OCI-LY3 (cell line): ENCODE measurements around the gene COQ8A.

ENCODE experiments used
- H2AFZ ChIP-seq: fragments of 200-600, 300-600 bp; shearing (Covaris generic); 2 replicates; pipeline ENCODE4 v1.6.0; 2014; ENCODE audit warnings: antibody characterized with exemption, low read depth, low read length
- H3K27ac ChIP-seq: fragments of 200-600, 300-600 bp; sonication (generic); 2 replicates; pipeline ENCODE4 v1.5.1; 2014; ENCODE audit warnings: mild to moderate bottlenecking, low read length, moderate library complexity, mixed read lengths
- H3K27me3 ChIP-seq: fragments of 200-600, 300-600 bp; sonication (generic); 2 replicates; pipeline ENCODE4 v1.6.1; 2014; ENCODE audit warnings: low read depth, low read length, mixed read lengths
- H3K36me3 ChIP-seq: fragments of 200-600, 300-600 bp; sonication (generic); replicated peaks from 2 replicates; pipeline ENCODE3; 2014; ENCODE audit warnings: low read depth, low read length, mixed read lengths
- H3K4me1 ChIP-seq: fragments of 300-600, 200-600 bp; sonication (generic); 2 replicates; pipeline ENCODE4 v1.6.1; 2014; ENCODE audit warnings: low read length, mixed read lengths
- H3K4me2 ChIP-seq: fragments of 200-600, 300-600 bp; sonication (generic); 2 replicates; pipeline ENCODE4 v1.6.1; 2014; ENCODE audit warnings: low read length, mixed read lengths
- H3K4me3 ChIP-seq: fragments of 300-600, 200-600 bp; sonication (generic); 2 replicates; pipeline ENCODE4 v1.5.1; 2014; ENCODE audit warnings: antibody characterized with exemption, mild to moderate bottlenecking, low read length, moderate library complexity
- H3K79me2 ChIP-seq: fragments of 300-600, 200-600 bp; shearing (Covaris generic); 2 replicates; pipeline ENCODE4 v1.6.1; 2014; ENCODE audit warnings: mild to moderate bottlenecking, low read length, mixed read lengths
- H3K9ac ChIP-seq: fragments of 300-600, 200-600 bp; shearing (Covaris generic); 2 replicates; pipeline ENCODE4 v1.6.0; 2014; ENCODE audit warnings: mild to moderate bottlenecking, low read length, moderate library complexity
- H3K9me3 ChIP-seq: fragments of 200-600, 300-600 bp; shearing (Covaris generic); 2 replicates; pipeline ENCODE4 v1.6.1; 2014; ENCODE audit warnings: low read length, mixed read lengths; ENCODE audit not compliant: insufficient read depth
- H4K20me1 ChIP-seq: fragments of 200-600, 300-600 bp; sonication (generic); 2 replicates; pipeline ENCODE4 v1.6.1; 2016; ENCODE audit warnings: low read length, mixed read lengths; ENCODE audit not compliant: insufficient read depth
- EZH2phosphoT487 ChIP-seq: fragments of 200-600 bp; shearing (Covaris generic); IDR thresholded peaks from 2 replicates; pipeline ENCODE4 v1.6.1; 2018; ENCODE audit warnings: antibody characterized with exemption, mixed run types, low read depth
- TF ChIP-seq, protein P1 (sequence below): fragments of 200-600, 300-600 bp; sonication (generic); IDR thresholded peaks from 2 replicates; pipeline ENCODE4 v1.5.1; 2014; ENCODE audit warnings: antibody characterized with exemption, low read length, low read depth

The COQ8A gene

DNA sequence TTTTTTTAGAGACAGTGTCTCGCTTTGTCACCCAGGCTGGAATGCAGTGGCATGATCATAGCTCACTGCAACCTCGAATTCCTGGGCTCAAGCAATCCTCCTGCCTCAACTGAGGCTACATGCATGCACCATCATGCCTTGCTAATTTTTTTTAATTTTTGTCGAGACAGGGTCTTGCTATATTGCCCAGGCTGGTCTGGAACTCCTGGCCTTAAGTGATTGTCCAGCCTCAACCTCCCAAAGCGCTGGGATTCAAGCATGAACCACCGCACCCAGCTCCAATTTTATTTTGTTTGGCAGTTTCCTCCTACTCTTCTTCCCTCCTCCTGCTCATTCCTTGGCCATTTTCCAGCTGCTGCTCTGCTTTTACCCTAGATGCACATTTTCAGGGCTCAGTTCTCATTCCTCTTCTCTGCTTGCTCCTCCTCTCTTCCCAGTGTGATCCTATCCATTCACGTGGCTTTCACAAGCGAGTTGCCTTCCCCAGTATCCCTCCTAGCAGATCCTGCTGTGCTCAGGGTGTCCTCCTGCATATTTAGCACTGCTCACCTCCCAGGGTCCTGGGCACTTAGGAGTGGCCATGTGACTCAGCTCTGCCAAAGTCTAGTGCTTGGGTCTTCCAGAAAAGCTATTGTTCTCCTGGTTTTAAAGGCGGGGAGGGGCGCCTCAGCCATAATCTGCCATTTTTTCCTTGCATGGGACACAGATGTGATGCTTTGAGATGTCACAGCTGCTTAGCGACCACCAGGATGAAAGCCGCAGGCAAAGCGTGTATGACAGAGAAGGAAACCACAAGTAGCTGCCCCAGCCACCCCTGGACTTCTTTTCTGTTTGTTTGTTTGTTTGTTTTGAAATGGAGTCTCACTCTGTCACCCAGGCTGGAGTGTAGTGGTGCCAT, 36.0 kb upstream of the COQ8A start:
- H3K36me3 ChIP-seq = no peaks in the 10 kb centered on the region
- no peak overlapping the region for H3K9ac ChIP-seq
- no peaks in the 10 kb centered on the region for H3K9me3 ChIP-seq
- no peak overlapping the region for H3K4me3 ChIP-seq
- no peak overlapping the region for H2AFZ ChIP-seq
- no peaks in the 10 kb centered on the region for H3K79me2 ChIP-seq
- H4K20me1 ChIP-seq = no peaks in the 10 kb centered on the region
- TF ChIP-seq, protein P1, sequence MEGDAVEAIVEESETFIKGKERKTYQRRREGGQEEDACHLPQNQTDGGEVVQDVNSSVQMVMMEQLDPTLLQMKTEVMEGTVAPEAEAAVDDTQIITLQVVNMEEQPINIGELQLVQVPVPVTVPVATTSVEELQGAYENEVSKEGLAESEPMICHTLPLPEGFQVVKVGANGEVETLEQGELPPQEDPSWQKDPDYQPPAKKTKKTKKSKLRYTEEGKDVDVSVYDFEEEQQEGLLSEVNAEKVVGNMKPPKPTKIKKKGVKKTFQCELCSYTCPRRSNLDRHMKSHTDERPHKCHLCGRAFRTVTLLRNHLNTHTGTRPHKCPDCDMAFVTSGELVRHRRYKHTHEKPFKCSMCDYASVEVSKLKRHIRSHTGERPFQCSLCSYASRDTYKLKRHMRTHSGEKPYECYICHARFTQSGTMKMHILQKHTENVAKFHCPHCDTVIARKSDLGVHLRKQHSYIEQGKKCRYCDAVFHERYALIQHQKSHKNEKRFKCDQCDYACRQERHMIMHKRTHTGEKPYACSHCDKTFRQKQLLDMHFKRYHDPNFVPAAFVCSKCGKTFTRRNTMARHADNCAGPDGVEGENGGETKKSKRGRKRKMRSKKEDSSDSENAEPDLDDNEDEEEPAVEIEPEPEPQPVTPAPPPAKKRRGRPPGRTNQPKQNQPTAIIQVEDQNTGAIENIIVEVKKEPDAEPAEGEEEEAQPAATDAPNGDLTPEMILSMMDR = no peak
- no peak for TF ChIP-seq EZH2phosphoT487
- no peaks in the 10 kb centered on the region for H3K4me1 ChIP-seq
- H3K27me3 ChIP-seq = no peaks in the 10 kb centered on the region
- H3K27ac ChIP-seq = no peak overlapping the region
- H3K4me2 ChIP-seq = no peak overlapping the region

DNA sequence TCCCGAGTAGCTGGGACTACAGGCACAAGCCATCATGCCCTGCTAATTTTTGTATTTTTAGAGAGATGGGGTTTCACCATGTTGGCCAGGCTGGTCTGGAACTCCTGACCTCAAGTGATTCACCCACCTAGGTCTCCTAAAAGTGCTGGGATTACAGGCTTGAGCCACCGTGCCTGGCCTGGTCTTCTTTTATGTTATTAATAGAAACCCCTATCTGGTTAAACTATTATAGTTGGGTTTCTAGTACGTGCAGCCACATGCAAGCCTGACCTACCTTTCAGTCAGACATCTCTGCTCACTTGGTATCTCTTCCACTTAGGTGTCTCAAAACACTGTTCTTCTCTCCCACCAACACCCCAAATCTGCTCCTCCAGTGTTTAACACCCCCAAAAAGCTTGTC, 35.3 kb upstream of the COQ8A start:
- no peak overlapping the region for H2AFZ ChIP-seq
- no peaks in the 10 kb centered on the region for H3K9me3 ChIP-seq
- no peaks in the 10 kb centered on the region for H3K4me1 ChIP-seq
- no peak overlapping the region for H3K27ac ChIP-seq
- no peak overlapping the region for H3K4me3 ChIP-seq
- no peak overlapping the region for H3K9ac ChIP-seq
- no peaks in the 10 kb centered on the region for H3K27me3 ChIP-seq
- no peaks in the 10 kb centered on the region for H3K36me3 ChIP-seq
- no peaks in the 10 kb centered on the region for H4K20me1 ChIP-seq
- no peaks in the 10 kb centered on the region for H3K79me2 ChIP-seq
- TF ChIP-seq, protein P1 = no peak
- no peak for TF ChIP-seq EZH2phosphoT487
- H3K4me2 ChIP-seq = no peak overlapping the region

DNA sequence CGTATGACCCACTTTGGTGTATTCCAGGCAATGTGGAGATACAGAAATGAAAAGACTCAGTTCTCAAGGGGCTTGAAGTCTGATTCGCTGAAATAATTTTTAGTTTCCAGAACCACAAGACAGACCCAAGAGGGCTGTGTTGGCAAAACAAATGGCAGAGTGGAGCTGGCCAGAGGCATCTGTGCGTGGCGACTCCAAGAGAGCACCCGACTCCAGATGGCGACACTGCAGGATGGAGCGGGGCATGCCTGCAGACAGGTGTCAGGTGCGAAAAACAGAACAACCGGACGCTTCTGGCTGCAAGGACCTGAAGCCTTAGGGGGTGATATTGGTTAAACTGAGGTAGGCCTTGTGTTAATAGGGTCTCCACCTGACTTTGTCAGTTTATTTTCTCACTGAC, 31.7 kb upstream of the COQ8A start:
- no peak overlapping the region for H3K27ac ChIP-seq
- H3K4me2 ChIP-seq = no peak overlapping the region
- H3K36me3 ChIP-seq = no peaks in the 10 kb centered on the region
- no peaks in the 10 kb centered on the region for H3K27me3 ChIP-seq
- H4K20me1 ChIP-seq = no peaks in the 10 kb centered on the region
- H2AFZ ChIP-seq = no peak overlapping the region
- no peak overlapping the region for H3K4me3 ChIP-seq
- no peaks in the 10 kb centered on the region for H3K79me2 ChIP-seq
- TF ChIP-seq, protein P1 = no peak
- no peak for TF ChIP-seq EZH2phosphoT487
- no peaks in the 10 kb centered on the region for H3K4me1 ChIP-seq
- H3K9me3 ChIP-seq = no peaks in the 10 kb centered on the region
- H3K9ac ChIP-seq = no peak overlapping the region

DNA sequence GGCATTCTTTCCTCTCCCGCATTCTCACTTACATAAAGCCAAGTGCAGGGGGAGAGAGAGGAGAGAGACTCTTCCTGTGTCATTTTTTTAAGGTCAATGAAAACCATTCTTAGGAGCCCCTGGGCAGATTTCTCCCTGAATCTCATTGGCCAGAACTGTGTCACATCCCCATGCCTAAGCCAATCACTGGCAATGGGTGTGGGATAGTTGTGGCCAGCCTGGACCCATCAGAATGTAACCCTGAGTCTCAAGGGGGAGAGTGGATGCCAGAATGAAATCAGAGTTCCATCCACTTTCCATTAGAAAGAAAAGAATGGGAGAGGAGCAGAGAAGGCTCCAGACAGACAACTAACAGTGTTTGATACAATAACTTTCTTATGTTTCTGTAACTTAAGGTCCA, 31.2 kb upstream of the COQ8A start:
- Histone ChIP-seq H3K79me2 (no peaks in the 10 kb centered on the region), H2AFZ (no peak overlapping the region), H3K9ac (no peak overlapping the region), H3K27me3 (no peaks in the 10 kb centered on the region), H3K4me1 (no peaks in the 10 kb centered on the region), H3K36me3 (no peaks in the 10 kb centered on the region), H3K9me3 (no peaks in the 10 kb centered on the region), H4K20me1 (no peaks in the 10 kb centered on the region), H3K27ac (no peak overlapping the region), H3K4me3 (no peak overlapping the region), H3K4me2 (no peak overlapping the region)
- TF ChIP-seq, protein P1 = no peak
- TF ChIP-seq EZH2phosphoT487 = no peak
